GM10248 (cell line): ENCODE measurements around the gene LEF1.

Experiments used
- CTCF ChIA-PET: fragments of 300-600 bp; sonication (Branson Sonifier 250); formaldehyde crosslinking; extraction: SDS; loops from one replicate; lab custom pipeline; 2021; ENCODE audit warnings: antibody characterized with exemption; lab: Yijun Ruan, JAX
- POLR2A ChIA-PET: fragments of 350-650 bp; sonication (Branson Sonifier 250); formaldehyde crosslinking; extraction: SDS; loops from one replicate; lab custom pipeline; 2020; ENCODE audit warnings: antibody characterized with exemption; lab: Yijun Ruan, JAX
- DNase-seq: peaks from one replicate; pipeline ENCODE4 v3.0.0; 2012; ENCODE audit errors: extremely low spot score
- TF ChIP-seq, protein P1 (sequence below): IDR thresholded peaks from 2 replicates; pipeline ENCODE4 v1.5.1; 2012; ENCODE audit warnings: mild to moderate bottlenecking, low read depth; ENCODE audit errors: extremely low read depth, missing control alignments, control extremely low read depth

The LEF1 gene

DNA sequence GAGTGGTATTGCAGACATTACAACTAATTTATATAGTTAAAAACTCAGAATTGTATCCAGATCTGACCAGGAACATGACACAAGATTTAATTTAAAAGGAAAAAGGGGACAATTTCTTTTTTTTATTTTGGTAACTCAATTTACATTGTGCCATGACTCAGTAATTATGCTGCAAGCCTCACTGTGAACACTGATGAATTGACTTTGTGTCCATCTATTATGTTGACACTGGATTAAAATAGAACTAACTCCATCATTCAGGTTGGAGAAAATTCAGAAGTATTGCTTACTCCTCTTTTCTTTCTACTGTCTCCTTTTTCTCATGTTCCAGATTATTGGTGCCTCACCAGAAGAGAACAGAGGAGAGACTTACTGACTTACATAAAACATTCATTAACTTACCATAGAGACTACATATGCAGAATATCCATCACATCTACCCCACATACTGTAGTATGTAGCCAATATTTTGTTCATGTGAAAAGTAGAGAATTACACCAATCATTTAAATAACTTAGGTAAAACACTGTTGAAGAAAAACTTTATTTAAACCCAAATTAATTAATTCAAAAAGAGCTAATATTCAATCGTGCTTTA is 15.8 kb upstream of the LEF1 start:
- ChIA-PET CTCF (interaction anchor here (1.3 to 3.5 kb wide), 3 partner anchors 7 to 154 kb away, joined by 3 to 12 read pairs (median 5); no protein-coding TSS in a partner anchor), POLR2A (no interaction called here)
- no peak for DNase-seq
- TF ChIP-seq, protein P1, sequence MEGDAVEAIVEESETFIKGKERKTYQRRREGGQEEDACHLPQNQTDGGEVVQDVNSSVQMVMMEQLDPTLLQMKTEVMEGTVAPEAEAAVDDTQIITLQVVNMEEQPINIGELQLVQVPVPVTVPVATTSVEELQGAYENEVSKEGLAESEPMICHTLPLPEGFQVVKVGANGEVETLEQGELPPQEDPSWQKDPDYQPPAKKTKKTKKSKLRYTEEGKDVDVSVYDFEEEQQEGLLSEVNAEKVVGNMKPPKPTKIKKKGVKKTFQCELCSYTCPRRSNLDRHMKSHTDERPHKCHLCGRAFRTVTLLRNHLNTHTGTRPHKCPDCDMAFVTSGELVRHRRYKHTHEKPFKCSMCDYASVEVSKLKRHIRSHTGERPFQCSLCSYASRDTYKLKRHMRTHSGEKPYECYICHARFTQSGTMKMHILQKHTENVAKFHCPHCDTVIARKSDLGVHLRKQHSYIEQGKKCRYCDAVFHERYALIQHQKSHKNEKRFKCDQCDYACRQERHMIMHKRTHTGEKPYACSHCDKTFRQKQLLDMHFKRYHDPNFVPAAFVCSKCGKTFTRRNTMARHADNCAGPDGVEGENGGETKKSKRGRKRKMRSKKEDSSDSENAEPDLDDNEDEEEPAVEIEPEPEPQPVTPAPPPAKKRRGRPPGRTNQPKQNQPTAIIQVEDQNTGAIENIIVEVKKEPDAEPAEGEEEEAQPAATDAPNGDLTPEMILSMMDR: no peak

DNA sequence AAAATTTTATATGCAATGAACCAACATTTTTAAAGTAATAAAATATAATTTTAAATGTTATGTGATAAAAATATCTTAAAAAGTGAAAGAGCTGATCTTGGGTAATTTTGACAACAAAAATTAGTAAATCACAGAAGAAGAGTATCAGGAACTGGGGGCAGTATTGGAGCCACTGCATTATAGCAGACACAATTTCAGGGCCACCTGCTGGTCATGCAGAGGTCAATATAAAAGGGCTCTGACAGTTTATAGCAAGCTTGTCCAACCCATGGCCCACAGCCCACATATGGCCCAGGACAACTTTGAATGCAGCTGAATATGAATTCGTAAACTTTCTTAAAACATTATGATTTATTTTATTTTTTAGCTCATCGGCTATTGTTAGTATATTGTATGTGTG is 13.0 kb upstream of the LEF1 start:
- ChIA-PET POLR2A (no interaction called here), CTCF (interaction anchor here (0.6 to 4.7 kb wide), 24 partner anchors 8 to 391 kb away, joined by 3 to 63 read pairs (median 4); no protein-coding TSS in a partner anchor)
- TF ChIP-seq, protein P1: peak; percentile 44
- DNase-seq: peak; percentile 31

DNA sequence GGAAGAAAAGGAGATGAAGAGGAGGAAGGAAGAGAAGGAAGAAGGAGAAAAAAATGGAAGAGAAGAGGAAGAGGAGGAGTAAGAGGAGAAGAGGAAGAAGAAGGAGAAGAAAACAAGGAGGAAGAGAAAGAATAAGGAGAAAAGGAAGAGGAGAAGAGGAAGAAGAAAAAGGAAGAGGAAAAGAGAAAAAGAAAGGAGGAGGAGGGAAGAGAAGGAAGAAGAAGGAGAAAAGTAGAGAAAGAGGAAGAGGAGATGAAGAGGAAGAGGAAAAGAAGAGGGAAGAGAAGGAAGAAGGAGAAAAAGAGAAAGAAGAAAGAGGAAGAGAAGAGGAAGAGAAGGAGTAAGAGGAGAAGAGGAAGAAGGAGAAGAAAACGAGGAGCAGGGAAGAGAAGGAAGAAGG is 11.8 kb upstream of the LEF1 start:
- ChIA-PET CTCF (interaction anchor here (1.6 to 4.7 kb wide), 2 partner anchors 10 to 148 kb away, joined by 4 to 63 read pairs; no protein-coding TSS in a partner anchor), POLR2A (no interaction called here)
- TF ChIP-seq, protein P1: no peak
- DNase-seq: no peak

DNA sequence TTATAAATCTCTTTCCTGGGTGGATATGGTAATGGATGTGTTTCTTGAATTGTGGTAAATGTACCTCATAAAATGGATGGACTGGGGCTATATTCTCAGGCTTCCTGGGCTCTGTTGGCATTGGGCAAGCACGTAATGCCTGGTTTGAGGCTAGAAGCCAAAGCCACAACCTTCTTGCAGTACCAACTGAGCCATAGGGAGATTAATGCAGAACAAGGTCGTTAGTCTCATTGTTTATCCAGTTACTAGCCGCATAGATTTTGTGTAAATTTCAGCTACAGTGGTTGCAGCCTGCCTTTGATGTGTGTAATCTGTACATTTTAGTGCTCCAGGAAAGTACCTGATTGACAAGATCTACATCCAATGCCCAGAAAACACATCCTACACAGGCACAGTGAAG is 7.2 kb upstream of the LEF1 start:
- DNase-seq: no peak
- ChIA-PET CTCF (interaction anchor here (1.2 to 2.6 kb wide), 2 partner anchors 11 to 18 kb away, joined by 3 to 12 read pairs; no protein-coding TSS in a partner anchor), POLR2A (no interaction called here)
- TF ChIP-seq, protein P1: no peak

DNA sequence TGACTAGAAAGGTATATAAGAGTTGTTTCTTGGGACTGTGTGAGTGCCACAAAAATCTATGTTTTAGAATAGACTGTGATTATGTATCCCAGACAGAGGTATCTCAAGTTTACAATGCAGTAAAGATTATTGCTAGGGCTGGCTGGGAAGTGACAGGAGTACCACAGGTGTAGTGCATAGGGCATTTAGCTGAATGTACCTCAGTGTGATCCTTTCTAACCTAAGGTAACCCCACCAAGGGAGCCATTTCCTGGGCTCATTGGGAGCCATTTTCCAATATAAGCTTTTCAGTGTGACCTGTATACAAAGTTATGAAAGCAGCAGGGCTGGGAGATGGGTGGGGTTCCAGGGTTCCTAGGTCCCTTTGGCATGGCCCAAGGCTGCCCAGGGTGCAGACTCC is 6.1 kb upstream of the LEF1 start:
- POLR2A ChIA-PET: no interaction called here
- no peak for DNase-seq
- TF ChIP-seq, protein P1: no peak
- CTCF ChIA-PET: no interaction called here

DNA sequence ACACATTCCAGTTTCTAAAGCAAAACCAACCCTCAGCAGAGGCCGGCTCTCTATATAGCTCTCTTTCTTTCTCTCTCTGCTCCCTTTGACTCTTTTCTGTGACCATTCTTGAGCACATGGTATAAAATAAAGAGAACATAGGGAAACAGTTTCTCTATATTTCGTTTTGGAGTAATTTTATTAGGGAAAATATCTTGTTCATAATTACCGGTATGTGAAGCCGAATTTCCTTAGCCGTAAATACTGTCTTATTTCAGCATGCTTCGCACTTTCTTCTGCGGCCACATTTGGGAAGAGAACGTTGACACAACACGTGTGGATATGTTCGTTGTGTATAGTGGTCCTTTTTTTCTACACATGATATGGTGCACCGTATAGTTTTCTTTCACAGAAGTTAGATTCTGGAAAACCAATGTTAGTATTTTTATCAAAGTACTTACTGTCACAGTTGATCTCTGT is 4.9 kb upstream of the LEF1 start:
- CTCF ChIA-PET: interaction anchor here (0.9 to 1.5 kb wide), 6 partner anchors 8 to 155 kb away, joined by 3 to 6 read pairs (median 4); no protein-coding TSS in a partner anchor
- POLR2A ChIA-PET: no interaction called here
- TF ChIP-seq, protein P1: no peak
- no peak for DNase-seq
